ENCODE results near the gene PTPRM. TPM values are rescaled to one million over a fixed set of nuclear protein-coding genes. Genes with fewer than 3 reads are reported as not detected.

PTPRM gene
- total RNA-seq, 1 experiment from 2014 or later: 6.2 TPM

GRCh38 chr18:8221452-8221851 lies 654.3 kb downstream of the PTPRM start:
- no peak overlapping the region for H2BK5ac ChIP-seq (ENCODE audit: insufficient read length, low read length)
- TF ChIP-seq, protein P1, sequence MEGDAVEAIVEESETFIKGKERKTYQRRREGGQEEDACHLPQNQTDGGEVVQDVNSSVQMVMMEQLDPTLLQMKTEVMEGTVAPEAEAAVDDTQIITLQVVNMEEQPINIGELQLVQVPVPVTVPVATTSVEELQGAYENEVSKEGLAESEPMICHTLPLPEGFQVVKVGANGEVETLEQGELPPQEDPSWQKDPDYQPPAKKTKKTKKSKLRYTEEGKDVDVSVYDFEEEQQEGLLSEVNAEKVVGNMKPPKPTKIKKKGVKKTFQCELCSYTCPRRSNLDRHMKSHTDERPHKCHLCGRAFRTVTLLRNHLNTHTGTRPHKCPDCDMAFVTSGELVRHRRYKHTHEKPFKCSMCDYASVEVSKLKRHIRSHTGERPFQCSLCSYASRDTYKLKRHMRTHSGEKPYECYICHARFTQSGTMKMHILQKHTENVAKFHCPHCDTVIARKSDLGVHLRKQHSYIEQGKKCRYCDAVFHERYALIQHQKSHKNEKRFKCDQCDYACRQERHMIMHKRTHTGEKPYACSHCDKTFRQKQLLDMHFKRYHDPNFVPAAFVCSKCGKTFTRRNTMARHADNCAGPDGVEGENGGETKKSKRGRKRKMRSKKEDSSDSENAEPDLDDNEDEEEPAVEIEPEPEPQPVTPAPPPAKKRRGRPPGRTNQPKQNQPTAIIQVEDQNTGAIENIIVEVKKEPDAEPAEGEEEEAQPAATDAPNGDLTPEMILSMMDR (conservative IDR thresholded peaks at IDR 0.05): no peak
- no peak overlapping the region for H2BK12ac ChIP-seq (ENCODE audit: insufficient read length, low read depth, low read length)
- no peaks in the 10 kb centered on the region for H3K79me2 ChIP-seq (ENCODE audit: insufficient read depth, low read length)
- peaks cover 8% of the 10 kb centered on the region; the same call in 1 of the 2 replicates for H3K4me1 ChIP-seq (ENCODE audit: insufficient read depth, low read length)
- H2BK120ac ChIP-seq (ENCODE audit: low read depth, low read length, poor library complexity, severe bottlenecking): no peak overlapping the region
- no peak overlapping the region for H2AK5ac ChIP-seq (ENCODE audit: insufficient read length, low read length)
- peaks cover 41 to 47% of the 10 kb centered on the region in 2 experiments for H3K4me1 Mint-ChIP-seq
- no peak overlapping the region for H3T11ph ChIP-seq (ENCODE audit: low read length)
- no peaks in the 10 kb centered on the region for H3K27me3 Mint-ChIP-seq (ENCODE audit: low read depth)
- H4K91ac ChIP-seq (ENCODE audit: insufficient read length, low read depth, low read length): no peak overlapping the region
- no peak overlapping the region for H3K4me3 Mint-ChIP-seq
- H4K5ac ChIP-seq (ENCODE audit: insufficient read length, low read depth, low read length): no peak overlapping the region
- no peaks in the 10 kb centered on the region for H3K23me2 ChIP-seq (ENCODE audit: insufficient read length, low read depth, low read length, poor library complexity, severe bottlenecking)
- H4K8ac ChIP-seq (replicated peaks; ENCODE audit: insufficient read length, low read depth, low read length): no peak overlapping the region
- H2AFZ ChIP-seq (ENCODE audit: low read length): no peak overlapping the region
- no peaks in the 10 kb centered on the region for H4K20me1 ChIP-seq (ENCODE audit: control insufficient read depth, insufficient read depth, insufficient read length)
- no peak overlapping the region for H2BK20ac ChIP-seq (ENCODE audit: low read depth, low read length, poor library complexity, severe bottlenecking)
- H3K18ac ChIP-seq (ENCODE audit: insufficient read length, low read depth, low read length): no peak overlapping the region
- no peak overlapping the region for H3K9ac ChIP-seq (ENCODE audit: extremely low read depth, insufficient read length, low read length)
- no peaks in the 10 kb centered on the region for H3K27me3 ChIP-seq (ENCODE audit: insufficient read depth, low read length)
- H2BK15ac ChIP-seq (ENCODE audit: low read depth, low read length): no peak overlapping the region
- H3K14ac ChIP-seq (ENCODE audit: insufficient read depth, low read length): no peak overlapping the region
- no peak overlapping the region for H3K4ac ChIP-seq (ENCODE audit: low read depth, low read length)
- H3K4me2 ChIP-seq (ENCODE audit: insufficient read depth, insufficient read length, low read length): no peak overlapping the region
- H3K9me3 Mint-ChIP-seq: peaks cover 13 to 15% of the 10 kb centered on the region in 2 experiments
- no peak overlapping the region for H3K27ac ChIP-seq (ENCODE audit: insufficient read length, low read depth, low read length)
- H3K79me1 ChIP-seq (ENCODE audit: insufficient read depth, low read depth, low read length, poor library complexity, severe bottlenecking): no peaks in the 10 kb centered on the region
- DNase-seq: no peak
- H3K23ac ChIP-seq (ENCODE audit: insufficient read length, low read depth, low read length): no peak overlapping the region
- no peak overlapping the region for H3K56ac ChIP-seq (ENCODE audit: insufficient read length, low read depth, low read length)
- peaks cover 5% of the 10 kb centered on the region for H3K9me3 ChIP-seq (ENCODE audit: control insufficient read depth, low read depth, low read length)
- WGBS (ENCODE audit: extremely low coverage, insufficient read length, low lambda C conversion rate): no CpG with 5 or more reads among the region's 3 CpGs
- H3K36me3 Mint-ChIP-seq (ENCODE audit: insufficient read depth in 1 of 3, low read depth in 3 of 3): peaks cover 7 to 13% (median 8%) of the 10 kb centered on the region in 3 experiments
- no peak overlapping the region for H3K27ac Mint-ChIP-seq
